GM12878 (cell line): ENCODE data around the gene CNN2. TPM values are rescaled to one million over a fixed set of nuclear protein-coding genes. Genes with fewer than 3 reads are reported as not detected.
A peak's percentile ranks its signal among the peaks of the same experiment; 100 is the strongest.

ENCODE experiments used
- ATAC-seq: fragments of 200-7000 bp; cut with Tn5 transposase; 3 replicates; pipeline ENCODE4 v1.9.1; 2020; ENCODE audit warnings: mild to moderate bottlenecking, moderate library complexity
- BruUV-seq: library from RNA; stranded (reverse); fragments of 400-500 nt; replicated peaks from 2 replicates; lab custom pipeline; 2021; lab: Mats Ljungman, UMichigan
- CTCF ChIA-PET: fragments of 300-600 bp; sonication (Branson Sonifier 250); formaldehyde crosslinking; extraction: SDS; loops from one replicate; lab custom pipeline; 2021; ENCODE audit warnings: inconsistent platforms; lab: Yijun Ruan, JAX
- POLR2A ChIA-PET: fragments of 350-600 bp; formaldehyde crosslinking; extraction: SDS; loops from one replicate; lab custom pipeline; 2021; ENCODE audit warnings: inconsistent platforms; lab: Charles Lee
- RAD21 ChIA-PET: fragments of 300-600 bp; sonication (Branson Sonifier 250); formaldehyde crosslinking; loops from one replicate; lab custom pipeline; 2023; ENCODE audit warnings: antibody characterized with exemption; ENCODE audit not compliant: unreplicated experiment; lab: Charles Lee
- SMC1A ChIA-PET: fragments of 300-600 bp; sonication (Branson Sonifier 250); formaldehyde crosslinking; loops from one replicate; lab custom pipeline; 2023; ENCODE audit not compliant: unreplicated experiment, uncharacterized antibody; lab: Charles Lee
- DNase-seq: peaks from one replicate; pipeline ENCODE4 v3.0.0-alpha.2; 2011; ENCODE audit warnings: low read depth, low spot score
- FAIRE-seq: peaks from 3 replicates; lab custom pipeline; 2011; peaks lifted over from hg19 to GRCh38; lab: Jason Lieb, UNC
- H2AFZ ChIP-seq: 2 replicates; pipeline ENCODE4 v1.6.0; 2011; ENCODE audit warnings: low read depth, low read length, control low read depth; ENCODE audit not compliant: control insufficient read depth
- H3K27ac ChIP-seq: 2 replicates; pipeline ENCODE4 v1.5.1; 2011; ENCODE audit warnings: control low read depth; ENCODE audit not compliant: control insufficient read depth, insufficient read depth
- H3K27me3 ChIP-seq, 2 experiments: replicated peaks in 1 of 2; 2 replicates each; pipeline versions ENCODE4 v1.6.0 to v1.6.1; 2011; ENCODE audit warnings: low read length in 1 of 2; ENCODE audit not compliant: control insufficient read depth in 2 of 2, insufficient read depth in 2 of 2
- H3K36me3 ChIP-seq, 2 experiments: 2 replicates each; pipeline ENCODE4 v1.5.1; 2011; ENCODE audit warnings: low read length in 1 of 2; ENCODE audit not compliant: control insufficient read depth in 2 of 2, insufficient read depth in 2 of 2
- H3K4me1 ChIP-seq: 2 replicates; pipeline ENCODE4 v1.6.1; 2011; ENCODE audit warnings: mild to moderate bottlenecking, low read length, moderate library complexity, mixed read lengths; ENCODE audit not compliant: control insufficient read depth, insufficient read depth
- H3K4me2 ChIP-seq: 2 replicates; pipeline ENCODE4 v1.6.0; 2011; ENCODE audit warnings: control low read depth; ENCODE audit not compliant: control insufficient read depth, insufficient read depth
- H3K4me3 ChIP-seq: fragments of 200-600 bp; sonication (generic); 2 replicates; pipeline ENCODE4 v1.5.1; 2016
- H3K79me2 ChIP-seq: 2 replicates; pipeline ENCODE4 v1.6.0; 2011; ENCODE audit warnings: low read length; ENCODE audit not compliant: control insufficient read depth, insufficient read depth
- H3K9ac ChIP-seq: 2 replicates; pipeline ENCODE4 v1.8.0; 2011; ENCODE audit warnings: low read length, control low read depth, mixed read lengths; ENCODE audit not compliant: control insufficient read depth, insufficient read depth
- H3K9me3 ChIP-seq: replicated peaks from 3 replicates; pipeline ENCODE4 v1.5.1; 2011; ENCODE audit warnings: mild to moderate bottlenecking, low read length; ENCODE audit not compliant: control insufficient read depth, insufficient read depth
- H4K20me1 ChIP-seq: 2 replicates; pipeline ENCODE4 v1.6.0; 2011; ENCODE audit not compliant: control insufficient read depth, insufficient read depth
- JUND ChIP-seq: IDR thresholded peaks from 2 replicates; pipeline ENCODE4 v1.6.1; 2012; ENCODE audit warnings: low read depth, mild to moderate bottlenecking, low read length, improper control_type of control experiment, moderate library complexity
- LARP7 ChIP-seq: fragments of 450-650 bp; IDR thresholded peaks from 2 replicates; pipeline ENCODE4 v1.6.1; 2017; ENCODE audit warnings: mild to moderate bottlenecking
- MEF2A ChIP-seq: IDR thresholded peaks from 2 replicates; pipeline ENCODE4 v1.6.1; 2011; ENCODE audit warnings: low read depth, mild to moderate bottlenecking, low read length, moderate library complexity; ENCODE audit not compliant: insufficient read depth
- NKRF ChIP-seq: fragments of 450-650 bp; conservative IDR thresholded peaks from 2 replicates; pipeline ENCODE4 v1.6.1; 2017; ENCODE audit warnings: mild to moderate bottlenecking, moderate library complexity
- RELA ChIP-seq: fragments of 450-650 bp; IDR thresholded peaks from 2 replicates; pipeline ENCODE4 v1.8.0; 2014; ENCODE audit warnings: borderline replicate concordance; ENCODE audit not compliant: partially characterized antibody
- SIX5 ChIP-seq: IDR thresholded peaks from 2 replicates; pipeline ENCODE4 v1.6.1; 2011; ENCODE audit warnings: mild to moderate bottlenecking, low read depth, low read length, moderate library complexity; ENCODE audit not compliant: severe bottlenecking
- SREBF2 ChIP-seq: IDR thresholded peaks from 2 replicates; pipeline ENCODE4 v1.6.1; 2012; ENCODE audit warnings: mild to moderate bottlenecking, low read length
- WGBS: methylation state at CpG from one replicate; pipeline ENCODE4 v1.1.6; 2016; ENCODE audit warnings: low lambda C conversion rate; ENCODE audit not compliant: insufficient replicate concordance, insufficient coverage; ENCODE audit errors: missing lambda C conversion rate; 5-methylcytosine and 5-hydroxymethylcytosine counted together
- in situ Hi-C: fragments of 300-500 bp; cut with MboI; formaldehyde crosslinking; loops from 9 replicates; pipeline ENCODE4 v1.14.3; 2018; ENCODE audit warnings: mixed read lengths
- intact Hi-C: fragments of 100-400 bp; cut with micrococcal nuclease; formaldehyde crosslinking; loops from one replicate; pipeline ENCODE4 v1.14.2; 2022; ENCODE audit not compliant: unreplicated experiment
- polyA plus RNA-seq, 11 experiments: library from polyadenylated mRNA; depleted of rRNA in 4 of 11; unstranded in 6 of 11; stranded (reverse) in 5 of 11; fragments of >200 nt; fragmentation: Nextera tagmentation in 4 of 11; fragmentation: Illumina TruSeq in 1 of 11; extraction: Ambion mirVana in 4 of 11; extraction: Trizol in 1 of 11; gene quantifications; 1 replicate in 1 of 11; 2 replicates in 10 of 11; pipeline versions ENCODE4 v1.2.1 to v1.2.3, GENCODE V29; 2011 to 2016; ENCODE audit warnings: inconsistent platforms in 2 of 11, missing spikeins in 2 of 11, low read depth in 1 of 11
- total RNA-seq, 4 experiments: library from RNA; depleted of rRNA in 3 of 4; stranded (reverse); fragments of >200 nt in 3 of 4; fragmentation: Illumina TruSeq in 1 of 4; extraction: Trizol in 1 of 4; gene quantifications; 2 replicates each; pipeline versions ENCODE4 v1.2.1 to v1.2.3, GENCODE V29; 2013 to 2021

The CNN2 gene
- total and polyA plus RNA-seq, 10 of the 15 experiments (the other 5 are each of a cell fraction or from before 2014, with no cell fraction given): 34.7 to 311 (median 172) TPM

DNA sequence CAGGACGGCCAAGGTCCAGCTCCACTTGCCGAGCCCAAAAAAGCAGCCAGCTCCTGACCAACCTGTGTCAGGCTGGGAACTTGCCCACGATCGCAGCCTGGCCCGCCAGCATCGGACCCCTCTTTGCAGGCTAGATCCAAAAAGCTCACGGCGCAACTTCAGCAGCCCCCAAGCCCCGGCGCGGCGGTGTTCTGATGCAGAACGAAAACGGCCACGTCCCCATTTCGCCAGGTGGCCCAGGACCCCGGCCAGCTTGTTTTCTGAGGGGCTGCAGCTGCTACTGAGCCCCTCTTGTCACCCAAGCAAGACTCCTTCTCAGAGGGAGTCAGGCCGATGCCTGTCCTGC, 6.8 kb upstream of the CNN2 start:
- ATAC-seq (no peak), FAIRE-seq (no peak), DNase-seq (no peak)
- Histone ChIP-seq H3K4me1 (peaks cover 32% of the 10 kb centered on the region), H2AFZ (no peak overlapping the region), H3K27ac (peak overlapping the region; percentile 99), H3K9ac (peak overlapping the region; percentile 94), H3K27me3 (no peaks in the 10 kb centered on the region), H3K79me2 (peaks cover 65% of the 10 kb centered on the region), H3K36me3 (peaks cover 0 to 4% of the 10 kb centered on the region in 2 experiments; a peak in 2 of 4 replicates), H3K9me3 (no peaks in the 10 kb centered on the region), H4K20me1 (peaks cover 6% of the 10 kb centered on the region; the same call in 1 of the 2 replicates), H3K4me3 (peak overlapping the region; percentile 83), H3K4me2 (peak overlapping the region; percentile 48)
- in situ Hi-C loops: no loop called here
- BruUV-seq: no TSS peak
- POLR2A ChIA-PET: interaction anchor here (0.8 to 1.7 kb wide), 9 partner anchors 9 to 224 kb away, joined by 3 to 9 read pairs (median 3); partner anchors contain the start of genes ARHGAP45 and WDR18
- RAD21 ChIA-PET: interaction anchor here (0.7 to 1.4 kb wide), 5 partner anchors 9 to 69 kb away, joined by 3 to 5 read pairs (median 3); partner anchors contain the start of genes ARHGAP45 and WDR18
- CTCF ChIA-PET: interaction anchor here (0.6 to 1.9 kb wide), 5 partner anchors 35 to 250 kb away, joined by 3 to 6 read pairs (median 4); partner anchors contain the start of genes CIRBP and WDR18
- SMC1A ChIA-PET: interaction anchor here (0.5 to 2.0 kb wide), 5 partner anchors 8 to 114 kb away, joined by 3 to 8 read pairs (median 4); partner anchors contain the start of gene WDR18
- TF ChIP-seq RELA (no peak), NKRF (no peak), SIX5 (no peak), LARP7 (0 out of 2 replicates have a peak, but pooled peaks have one; percentile 20), MEF2A (no peak), SREBF2 (no peak), JUND (no peak)
- 3% methylated on average over 18 of the region's 18 CpGs for WGBS
- intact Hi-C loops: no loop called here
